H1 (cell line): Measurements from ENCODE around the gene LPCAT1. TPM values are rescaled to one million over a fixed set of nuclear protein-coding genes. Genes with fewer than 3 reads are reported as not detected.

Experiments used
- HDAC6 ChIP-seq: IDR thresholded peaks from one replicate; pipeline ENCODE4 v1.7.1; 2012; ENCODE audit warnings: low read depth, mild to moderate bottlenecking, inconsistent platforms, low read length, moderate library complexity
- KDM4A ChIP-seq: IDR thresholded peaks from one replicate; pipeline ENCODE4 v1.7.1; 2012; ENCODE audit warnings: low read depth, mild to moderate bottlenecking, moderate library complexity, low read length, inconsistent platforms; ENCODE audit not compliant: severe bottlenecking
- TBP ChIP-seq: IDR thresholded peaks from 2 replicates; pipeline ENCODE4 v1.6.1; 2011; ENCODE audit warnings: low read depth, low read length, improper control_type of control experiment
- polyA plus RNA-seq, 7 experiments: library from polyadenylated mRNA; depleted of rRNA in 3 of 7; stranded (reverse) in 5 of 7; unstranded in 2 of 7; fragments of >200 nt in 5 of 7; fragments of 200-250 nt in 2 of 7; gene quantifications; 1 replicate in 5 of 7; 2 replicates in 1 of 7; 4 replicates in 1 of 7; pipeline versions ENCODE4 v1.2.1 to v1.2.3, GENCODE V29; 2011 to 2013; ENCODE audit warnings: missing spikeins in 2 of 7, mixed read lengths in 2 of 7
- total RNA-seq: library from RNA; stranded (reverse); fragmentation: NEBNext Ultra II Directional; extraction: Animal tissue kit (Norgen Biotek cat#: 25700); gene quantifications from 2 replicates; pipeline ENCODE4 v1.2.1, GENCODE V29; 2021
- TF ChIP-seq, protein P1 (sequence below): fragments of 300-600 bp; sonication (generic); IDR thresholded peaks from 2 replicates; pipeline ENCODE4 v1.7.1; 2012; ENCODE audit warnings: low read length, moderate library complexity, mild to moderate bottlenecking, inconsistent platforms; ENCODE audit not compliant: insufficient replicate concordance
- TF ChIP-seq, protein P2 (sequence below): IDR thresholded peaks from 2 replicates; pipeline ENCODE4 v1.6.1; 2011; ENCODE audit warnings: low read length, improper control_type of control experiment

Gene LPCAT1
- total and polyA plus RNA-seq, 2 of the 8 experiments (the other 6 are each of a cell fraction or from before 2014, with no cell fraction given), result 107 to 260 TPM

DNA sequence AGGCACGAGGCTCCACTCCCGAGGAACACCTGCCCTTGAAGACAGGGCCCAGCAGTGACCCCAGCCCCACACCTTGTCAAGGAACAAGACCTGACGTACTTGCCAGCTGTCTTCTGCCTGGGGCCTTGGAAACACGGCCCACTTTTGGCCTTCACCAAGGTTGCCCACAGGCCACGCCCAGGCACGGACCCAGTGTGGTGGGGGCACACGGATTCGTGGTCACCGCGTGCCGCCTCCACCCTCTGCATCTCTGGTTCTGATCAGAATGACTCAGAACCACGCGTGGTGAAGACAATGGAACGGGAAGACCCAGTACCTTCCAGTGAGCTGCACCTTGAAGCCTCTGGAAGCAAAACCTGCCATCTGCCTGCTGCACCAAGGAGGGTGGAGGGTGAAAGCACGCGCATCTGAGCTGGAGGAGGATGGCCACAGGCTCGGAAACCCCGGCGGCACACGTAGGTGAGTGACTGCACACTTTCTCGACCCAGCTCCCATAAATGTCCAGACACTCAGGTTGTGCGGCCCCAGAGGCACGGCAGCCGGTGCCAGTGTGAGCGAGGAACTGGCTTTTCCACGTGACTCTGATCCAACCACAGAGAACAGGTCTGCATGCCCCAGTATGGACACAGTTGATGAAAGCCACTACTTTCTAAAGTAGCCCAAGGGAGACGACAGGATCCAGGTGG is 36.5 kb downstream of the LPCAT1 start (continued):
- TF ChIP-seq, protein P1, sequence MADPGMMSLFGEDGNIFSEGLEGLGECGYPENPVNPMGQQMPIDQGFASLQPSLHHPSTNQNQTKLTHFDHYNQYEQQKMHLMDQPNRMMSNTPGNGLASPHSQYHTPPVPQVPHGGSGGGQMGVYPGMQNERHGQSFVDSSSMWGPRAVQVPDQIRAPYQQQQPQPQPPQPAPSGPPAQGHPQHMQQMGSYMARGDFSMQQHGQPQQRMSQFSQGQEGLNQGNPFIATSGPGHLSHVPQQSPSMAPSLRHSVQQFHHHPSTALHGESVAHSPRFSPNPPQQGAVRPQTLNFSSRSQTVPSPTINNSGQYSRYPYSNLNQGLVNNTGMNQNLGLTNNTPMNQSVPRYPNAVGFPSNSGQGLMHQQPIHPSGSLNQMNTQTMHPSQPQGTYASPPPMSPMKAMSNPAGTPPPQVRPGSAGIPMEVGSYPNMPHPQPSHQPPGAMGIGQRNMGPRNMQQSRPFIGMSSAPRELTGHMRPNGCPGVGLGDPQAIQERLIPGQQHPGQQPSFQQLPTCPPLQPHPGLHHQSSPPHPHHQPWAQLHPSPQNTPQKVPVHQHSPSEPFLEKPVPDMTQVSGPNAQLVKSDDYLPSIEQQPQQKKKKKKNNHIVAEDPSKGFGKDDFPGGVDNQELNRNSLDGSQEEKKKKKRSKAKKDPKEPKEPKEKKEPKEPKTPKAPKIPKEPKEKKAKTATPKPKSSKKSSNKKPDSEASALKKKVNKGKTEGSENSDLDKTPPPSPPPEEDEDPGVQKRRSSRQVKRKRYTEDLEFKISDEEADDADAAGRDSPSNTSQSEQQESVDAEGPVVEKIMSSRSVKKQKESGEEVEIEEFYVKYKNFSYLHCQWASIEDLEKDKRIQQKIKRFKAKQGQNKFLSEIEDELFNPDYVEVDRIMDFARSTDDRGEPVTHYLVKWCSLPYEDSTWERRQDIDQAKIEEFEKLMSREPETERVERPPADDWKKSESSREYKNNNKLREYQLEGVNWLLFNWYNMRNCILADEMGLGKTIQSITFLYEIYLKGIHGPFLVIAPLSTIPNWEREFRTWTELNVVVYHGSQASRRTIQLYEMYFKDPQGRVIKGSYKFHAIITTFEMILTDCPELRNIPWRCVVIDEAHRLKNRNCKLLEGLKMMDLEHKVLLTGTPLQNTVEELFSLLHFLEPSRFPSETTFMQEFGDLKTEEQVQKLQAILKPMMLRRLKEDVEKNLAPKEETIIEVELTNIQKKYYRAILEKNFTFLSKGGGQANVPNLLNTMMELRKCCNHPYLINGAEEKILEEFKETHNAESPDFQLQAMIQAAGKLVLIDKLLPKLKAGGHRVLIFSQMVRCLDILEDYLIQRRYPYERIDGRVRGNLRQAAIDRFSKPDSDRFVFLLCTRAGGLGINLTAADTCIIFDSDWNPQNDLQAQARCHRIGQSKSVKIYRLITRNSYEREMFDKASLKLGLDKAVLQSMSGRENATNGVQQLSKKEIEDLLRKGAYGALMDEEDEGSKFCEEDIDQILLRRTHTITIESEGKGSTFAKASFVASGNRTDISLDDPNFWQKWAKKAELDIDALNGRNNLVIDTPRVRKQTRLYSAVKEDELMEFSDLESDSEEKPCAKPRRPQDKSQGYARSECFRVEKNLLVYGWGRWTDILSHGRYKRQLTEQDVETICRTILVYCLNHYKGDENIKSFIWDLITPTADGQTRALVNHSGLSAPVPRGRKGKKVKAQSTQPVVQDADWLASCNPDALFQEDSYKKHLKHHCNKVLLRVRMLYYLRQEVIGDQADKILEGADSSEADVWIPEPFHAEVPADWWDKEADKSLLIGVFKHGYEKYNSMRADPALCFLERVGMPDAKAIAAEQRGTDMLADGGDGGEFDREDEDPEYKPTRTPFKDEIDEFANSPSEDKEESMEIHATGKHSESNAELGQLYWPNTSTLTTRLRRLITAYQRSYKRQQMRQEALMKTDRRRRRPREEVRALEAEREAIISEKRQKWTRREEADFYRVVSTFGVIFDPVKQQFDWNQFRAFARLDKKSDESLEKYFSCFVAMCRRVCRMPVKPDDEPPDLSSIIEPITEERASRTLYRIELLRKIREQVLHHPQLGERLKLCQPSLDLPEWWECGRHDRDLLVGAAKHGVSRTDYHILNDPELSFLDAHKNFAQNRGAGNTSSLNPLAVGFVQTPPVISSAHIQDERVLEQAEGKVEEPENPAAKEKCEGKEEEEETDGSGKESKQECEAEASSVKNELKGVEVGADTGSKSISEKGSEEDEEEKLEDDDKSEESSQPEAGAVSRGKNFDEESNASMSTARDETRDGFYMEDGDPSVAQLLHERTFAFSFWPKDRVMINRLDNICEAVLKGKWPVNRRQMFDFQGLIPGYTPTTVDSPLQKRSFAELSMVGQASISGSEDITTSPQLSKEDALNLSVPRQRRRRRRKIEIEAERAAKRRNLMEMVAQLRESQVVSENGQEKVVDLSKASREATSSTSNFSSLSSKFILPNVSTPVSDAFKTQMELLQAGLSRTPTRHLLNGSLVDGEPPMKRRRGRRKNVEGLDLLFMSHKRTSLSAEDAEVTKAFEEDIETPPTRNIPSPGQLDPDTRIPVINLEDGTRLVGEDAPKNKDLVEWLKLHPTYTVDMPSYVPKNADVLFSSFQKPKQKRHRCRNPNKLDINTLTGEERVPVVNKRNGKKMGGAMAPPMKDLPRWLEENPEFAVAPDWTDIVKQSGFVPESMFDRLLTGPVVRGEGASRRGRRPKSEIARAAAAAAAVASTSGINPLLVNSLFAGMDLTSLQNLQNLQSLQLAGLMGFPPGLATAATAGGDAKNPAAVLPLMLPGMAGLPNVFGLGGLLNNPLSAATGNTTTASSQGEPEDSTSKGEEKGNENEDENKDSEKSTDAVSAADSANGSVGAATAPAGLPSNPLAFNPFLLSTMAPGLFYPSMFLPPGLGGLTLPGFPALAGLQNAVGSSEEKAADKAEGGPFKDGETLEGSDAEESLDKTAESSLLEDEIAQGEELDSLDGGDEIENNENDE, result no peak
- TF ChIP-seq, protein P2, sequence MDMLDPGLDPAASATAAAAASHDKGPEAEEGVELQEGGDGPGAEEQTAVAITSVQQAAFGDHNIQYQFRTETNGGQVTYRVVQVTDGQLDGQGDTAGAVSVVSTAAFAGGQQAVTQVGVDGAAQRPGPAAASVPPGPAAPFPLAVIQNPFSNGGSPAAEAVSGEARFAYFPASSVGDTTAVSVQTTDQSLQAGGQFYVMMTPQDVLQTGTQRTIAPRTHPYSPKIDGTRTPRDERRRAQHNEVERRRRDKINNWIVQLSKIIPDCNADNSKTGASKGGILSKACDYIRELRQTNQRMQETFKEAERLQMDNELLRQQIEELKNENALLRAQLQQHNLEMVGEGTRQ, result no peak
- TF ChIP-seq TBP (no peak), HDAC6 (no peak), KDM4A (no peak)
